NOMO-1 treated with DMSO at 0.1 percent for 48 hours (cell line): ENCODE results near the gene FAM118B.
A peak's percentile ranks its signal among the peaks of the same experiment; 100 is the strongest.

Experiments used
- DNase-seq: peaks from one replicate; lab custom pipeline; 2025; ENCODE audit not compliant: unreplicated experiment; lab: John Stamatoyannopoulos, UW

FAM118B gene

GRCh38 chr11:126310200-126310991 lies 98.8 kb downstream of the FAM118B start:
- DNase-seq, result peak; percentile 61

GRCh38 chr11:126310992-126311310 lies 99.4 kb downstream of the FAM118B start:
- DNase-seq, result no peak

- peak; percentile 96 for DNase-seq
These were observed 100.1 kb downstream of the FAM118B start for GRCh38 chr11:126311401-126312291.
